GM13976 (cell line): Measurements from ENCODE around the gene SERPINB12.

Source experiments
- DNase-seq: peaks from one replicate; pipeline ENCODE4 v3.0.0; 2012; ENCODE audit warnings: low spot score
- CTCF ChIP-seq: IDR thresholded peaks from 2 replicates; pipeline ENCODE4 v1.5.1; 2012; ENCODE audit warnings: borderline replicate concordance, mild to moderate bottlenecking; ENCODE audit not compliant: insufficient read depth; ENCODE audit errors: extremely low read depth, missing control alignments, control extremely low read depth
- in situ Hi-C: fragments of 300-500 bp; cut with MboI; formaldehyde crosslinking; loops from one replicate; pipeline ENCODE4 v1.12.0; 2022; ENCODE audit warnings: low sequenced_read_pairs, mixed read lengths, inconsistent platforms; ENCODE audit not compliant: unreplicated experiment

SERPINB12 gene, protein sequence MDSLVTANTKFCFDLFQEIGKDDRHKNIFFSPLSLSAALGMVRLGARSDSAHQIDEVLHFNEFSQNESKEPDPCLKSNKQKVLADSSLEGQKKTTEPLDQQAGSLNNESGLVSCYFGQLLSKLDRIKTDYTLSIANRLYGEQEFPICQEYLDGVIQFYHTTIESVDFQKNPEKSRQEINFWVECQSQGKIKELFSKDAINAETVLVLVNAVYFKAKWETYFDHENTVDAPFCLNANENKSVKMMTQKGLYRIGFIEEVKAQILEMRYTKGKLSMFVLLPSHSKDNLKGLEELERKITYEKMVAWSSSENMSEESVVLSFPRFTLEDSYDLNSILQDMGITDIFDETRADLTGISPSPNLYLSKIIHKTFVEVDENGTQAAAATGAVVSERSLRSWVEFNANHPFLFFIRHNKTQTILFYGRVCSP

GRCh38 chr18:63542069-63542468, at the start of gene SERPINB12:
SERPINB12 (plus strand) TSS chr18:63542369; CDS start chr18:63556160, 13,791 bp downstream.
- TF ChIP-seq CTCF = no peak
- no peak for DNase-seq
- in situ Hi-C loops = no loop called here

GRCh38 chr18:63492851-63493250, 49.3 kb upstream of the SERPINB12 start:
- TF ChIP-seq CTCF = no peak
- DNase-seq = no peak
- in situ Hi-C loops = no loop called here

DNA sequence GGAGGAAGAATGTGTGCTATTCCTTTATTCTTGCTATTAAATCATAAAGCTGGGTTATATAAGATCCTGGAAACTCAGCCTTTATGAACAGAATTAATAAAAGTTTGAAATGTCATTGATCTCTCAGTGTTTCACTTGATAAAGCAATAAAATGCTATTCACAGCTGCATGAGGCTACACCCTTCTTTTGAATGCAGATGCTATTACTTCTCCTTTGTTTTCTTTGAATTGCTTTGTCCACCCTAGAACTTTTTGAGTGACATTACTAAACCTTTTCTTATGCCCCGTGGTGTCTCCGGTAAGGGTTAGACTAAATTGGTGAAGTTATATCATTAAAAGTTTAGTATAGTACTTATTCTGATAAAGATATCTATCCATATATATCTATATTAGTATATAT, 46.5 kb upstream of the SERPINB12 start:
- no peak for TF ChIP-seq CTCF
- in situ Hi-C loops = no loop called here
- DNase-seq = no peak

- in situ Hi-C loops = no loop called here
- peak; percentile 43 for TF ChIP-seq CTCF
- peak; percentile 53 for DNase-seq
Observed at GRCh38 chr18:63505566-63506335, 36.4 kb upstream of the SERPINB12 start.

DNA sequence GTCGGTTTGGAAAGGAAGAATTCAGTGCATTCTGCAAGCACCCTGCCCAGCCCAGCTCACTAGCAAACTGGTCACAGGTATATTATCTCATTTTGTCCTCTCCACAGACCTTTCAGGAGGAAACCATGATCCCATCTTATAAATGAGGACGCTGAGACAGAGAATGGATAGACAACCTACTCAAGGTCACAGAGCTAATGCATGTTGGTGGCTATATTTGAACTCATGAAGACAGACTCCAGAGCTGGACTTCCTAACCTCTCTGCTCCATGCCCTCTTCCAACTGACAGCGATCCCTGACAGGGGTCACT, 35.9 kb upstream of the SERPINB12 start:
- TF ChIP-seq CTCF = no peak
- DNase-seq = no peak
- in situ Hi-C loops = no loop called here

DNA sequence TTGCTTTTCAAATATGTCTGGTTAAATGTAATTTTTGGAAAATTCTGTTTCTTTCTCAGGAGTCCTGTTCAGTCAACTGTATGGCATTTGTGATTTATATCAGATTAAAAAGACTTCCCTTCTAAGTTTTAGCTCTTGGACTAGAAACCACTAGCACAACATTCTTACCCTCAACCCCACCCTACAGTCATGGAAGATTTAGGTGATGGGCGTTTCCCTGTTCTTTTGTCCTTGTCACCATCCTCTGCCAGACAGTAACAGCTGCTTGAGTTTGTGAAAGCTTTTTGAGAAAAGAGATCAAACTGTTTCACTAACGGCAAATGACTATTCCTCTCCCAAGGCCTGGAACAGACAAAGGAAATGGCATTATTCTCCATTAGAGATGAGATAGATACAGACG, 33.6 kb upstream of the SERPINB12 start:
- in situ Hi-C loops = no loop called here
- DNase-seq = no peak
- no peak for TF ChIP-seq CTCF
